ENCODE measurements around the gene PTPN12. TPM values are rescaled to one million over a fixed set of nuclear protein-coding genes. Genes with fewer than 3 reads are reported as not detected.
A peak's percentile ranks its signal among the peaks of the same experiment; 100 is the strongest.

The PTPN12 gene
- total and polyA plus RNA-seq, 10 donors: 32.1 to 183 (median 130) TPM

DNA sequence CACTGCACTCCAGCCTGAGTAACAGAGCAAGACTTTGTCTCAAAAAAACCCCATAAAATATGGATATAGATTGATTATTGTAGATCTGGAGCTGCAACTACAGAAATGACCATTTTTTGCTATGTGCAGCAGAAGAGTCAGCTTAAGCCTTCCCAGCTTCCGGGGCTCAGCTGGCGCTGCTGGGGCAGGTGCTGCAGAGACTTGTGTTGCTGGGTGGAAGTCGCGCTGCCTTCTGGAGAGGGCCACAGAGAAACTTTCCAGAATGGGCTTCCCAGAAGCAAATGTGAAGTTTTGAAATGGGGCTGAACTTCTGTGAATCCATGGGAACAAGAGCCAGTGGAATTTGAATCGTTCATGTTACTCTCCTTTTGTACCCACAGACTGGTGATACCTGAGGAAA, 121.8 kb downstream of the PTPN12 start:
- 93 to 96% (median 95%) methylated on average over 3 to 5 of the region's 5 CpGs for WGBS, 5 donors
- H3K9me3 ChIP-seq: no peaks in the 10 kb centered on the region
- TF ChIP-seq POLR2AphosphoS5 (IDR thresholded peaks at IDR 0.05) (no peak), POLR2A (IDR thresholded peaks at IDR 0.05) (no peak)
- TF ChIP-seq, protein P1, sequence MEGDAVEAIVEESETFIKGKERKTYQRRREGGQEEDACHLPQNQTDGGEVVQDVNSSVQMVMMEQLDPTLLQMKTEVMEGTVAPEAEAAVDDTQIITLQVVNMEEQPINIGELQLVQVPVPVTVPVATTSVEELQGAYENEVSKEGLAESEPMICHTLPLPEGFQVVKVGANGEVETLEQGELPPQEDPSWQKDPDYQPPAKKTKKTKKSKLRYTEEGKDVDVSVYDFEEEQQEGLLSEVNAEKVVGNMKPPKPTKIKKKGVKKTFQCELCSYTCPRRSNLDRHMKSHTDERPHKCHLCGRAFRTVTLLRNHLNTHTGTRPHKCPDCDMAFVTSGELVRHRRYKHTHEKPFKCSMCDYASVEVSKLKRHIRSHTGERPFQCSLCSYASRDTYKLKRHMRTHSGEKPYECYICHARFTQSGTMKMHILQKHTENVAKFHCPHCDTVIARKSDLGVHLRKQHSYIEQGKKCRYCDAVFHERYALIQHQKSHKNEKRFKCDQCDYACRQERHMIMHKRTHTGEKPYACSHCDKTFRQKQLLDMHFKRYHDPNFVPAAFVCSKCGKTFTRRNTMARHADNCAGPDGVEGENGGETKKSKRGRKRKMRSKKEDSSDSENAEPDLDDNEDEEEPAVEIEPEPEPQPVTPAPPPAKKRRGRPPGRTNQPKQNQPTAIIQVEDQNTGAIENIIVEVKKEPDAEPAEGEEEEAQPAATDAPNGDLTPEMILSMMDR (IDR thresholded peaks at IDR 0.05 in 8 of 11, conservative IDR thresholded peaks at IDR 0.05 in 3 of 11): no peak
- DNase-seq: no peak
- no peak overlapping the region for H3K4me3 ChIP-seq
- H3K27me3 ChIP-seq (replicated peaks in 1 of 7): no peaks in the 10 kb centered on the region
- peaks cover 0 to 7% (median 0%) of the 10 kb centered on the region in 6 donors for H3K4me1 ChIP-seq
- H3K36me3 ChIP-seq: peaks cover 0 to 76% (median 16%) of the 10 kb centered on the region in 6 donors
- intact Hi-C loops (cut with DNase I; ENCODE audit: low total_unique reads): no loop called here
- H3K27ac ChIP-seq: no peak overlapping the region

DNA sequence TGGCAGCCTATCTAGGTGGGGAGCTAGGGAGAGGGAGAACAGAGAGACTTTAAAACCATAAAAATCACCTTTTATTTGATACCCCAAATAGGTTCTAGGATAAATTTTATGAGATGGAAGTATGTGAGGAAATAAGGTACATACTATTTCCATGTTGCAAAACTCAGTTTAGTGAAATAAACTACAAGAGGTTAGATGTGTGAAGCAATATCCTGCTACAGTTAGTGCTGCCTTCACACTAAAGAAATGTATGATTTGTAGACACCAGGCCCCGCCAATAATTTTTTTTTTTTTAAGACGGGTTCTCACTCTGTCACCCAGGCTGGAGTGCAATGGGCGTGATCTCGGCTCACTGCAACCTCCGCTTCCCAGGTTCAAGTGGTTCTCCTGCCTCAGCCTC, 124.7 kb downstream of the PTPN12 start:
- Histone ChIP-seq H3K4me1 (peaks cover 0 to 7% (median 0%) of the 10 kb centered on the region in 6 donors), H3K4me3 (no peak overlapping the region), H3K27me3 (replicated peaks in 1 of 7) (no peaks in the 10 kb centered on the region), H3K9me3 (no peaks in the 10 kb centered on the region), H3K36me3 (peaks cover 0 to 74% (median 7%) of the 10 kb centered on the region in 6 donors), H3K27ac (peak overlapping the region in 3 of 8 donors; percentile 4 to 29 (median 5))
- no peak for DNase-seq
- 51 to 89% (median 75%) methylated on average over 5 of the region's 5 CpGs for WGBS, 5 donors
- intact Hi-C loops (cut with DNase I; ENCODE audit: low total_unique reads): no loop called here
- TF ChIP-seq POLR2A (IDR thresholded peaks at IDR 0.05): no peak
- TF ChIP-seq, protein P1 (IDR thresholded peaks at IDR 0.05 in 8 of 11, conservative IDR thresholded peaks at IDR 0.05 in 3 of 11): no peak
- no peak for TF ChIP-seq POLR2AphosphoS5 (IDR thresholded peaks at IDR 0.05)

DNA sequence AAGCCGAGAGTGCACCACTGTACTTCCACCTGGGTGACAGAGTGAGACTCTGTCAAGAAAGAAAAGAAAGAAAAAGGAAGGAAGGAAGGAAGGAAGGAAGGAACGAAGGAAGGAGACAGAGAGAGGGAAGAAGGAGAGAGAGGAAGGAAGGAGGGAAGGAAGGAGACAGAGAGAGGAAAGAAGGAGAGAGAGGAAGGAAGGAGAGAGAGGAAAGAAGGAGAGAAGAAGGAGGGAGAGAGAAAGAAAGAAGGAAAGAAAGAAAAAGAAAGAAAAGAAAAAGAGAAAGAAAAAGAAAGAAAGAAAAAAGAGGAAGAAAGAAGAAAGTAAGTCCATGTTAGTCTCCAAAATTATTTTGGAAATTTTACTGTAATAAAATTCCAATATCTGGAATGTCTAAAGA, 125.8 kb downstream of the PTPN12 start:
- Histone ChIP-seq H3K4me3 (no peak overlapping the region), H3K27me3 (replicated peaks in 1 of 7) (no peaks in the 10 kb centered on the region), H3K36me3 (peaks cover 0 to 74% (median 10%) of the 10 kb centered on the region in 6 donors), H3K27ac (peak overlapping the region in 1 of 8 donors; percentile 5), H3K4me1 (peaks cover 0 to 5% (median 0%) of the 10 kb centered on the region in 6 donors), H3K9me3 (no peaks in the 10 kb centered on the region)
- WGBS, 5 donors: 71 to 89% (median 83%) methylated on average over 2 of the region's 2 CpGs
- intact Hi-C loops (cut with DNase I; ENCODE audit: low total_unique reads): no loop called here
- TF ChIP-seq, protein P1 (IDR thresholded peaks at IDR 0.05 in 8 of 11, conservative IDR thresholded peaks at IDR 0.05 in 3 of 11): no peak
- TF ChIP-seq POLR2A (IDR thresholded peaks at IDR 0.05) (no peak), POLR2AphosphoS5 (IDR thresholded peaks at IDR 0.05) (no peak)
- DNase-seq: no peak

DNA sequence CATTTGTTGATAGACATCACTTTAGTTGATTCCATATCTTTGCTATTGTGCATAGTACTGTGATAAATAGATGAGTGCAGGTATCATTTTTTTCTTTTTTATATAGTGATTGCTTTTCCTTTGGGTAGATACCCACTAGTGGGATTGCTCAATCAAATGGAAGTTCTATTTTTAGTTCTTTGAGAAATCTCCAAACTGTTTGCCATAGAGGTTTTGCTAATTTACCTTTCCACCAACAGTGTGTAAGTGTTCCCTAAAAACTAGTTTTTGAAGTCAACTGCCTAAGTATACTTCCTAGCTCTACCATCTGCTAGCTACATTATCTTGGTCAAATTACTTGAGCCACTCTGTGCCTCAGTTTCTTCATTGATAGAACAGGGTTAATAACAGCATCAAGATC, 127.6 kb downstream of the PTPN12 start:
- TF ChIP-seq, protein P1 (IDR thresholded peaks at IDR 0.05 in 8 of 11, conservative IDR thresholded peaks at IDR 0.05 in 3 of 11): no peak
- TF ChIP-seq POLR2AphosphoS5 (IDR thresholded peaks at IDR 0.05) (no peak), POLR2A (IDR thresholded peaks at IDR 0.05) (no peak)
- Histone ChIP-seq H3K36me3 (peaks cover 0 to 59% (median 3%) of the 10 kb centered on the region in 6 donors), H3K4me1 (no peaks in the 10 kb centered on the region), H3K27ac (no peak overlapping the region), H3K4me3 (no peak overlapping the region), H3K9me3 (no peaks in the 10 kb centered on the region), H3K27me3 (replicated peaks in 1 of 7) (no peaks in the 10 kb centered on the region)
- no peak for DNase-seq
- intact Hi-C loops (cut with DNase I; ENCODE audit: low total_unique reads): no loop called here
